ENCODE results near the gene FRMD8. TPM values are rescaled to one million over a fixed set of nuclear protein-coding genes. Genes with fewer than 3 reads are reported as not detected.

Gene FRMD8
- total RNA-seq, 5 donors from 2014 or later (not counting 1 experiment from before 2014, with no cell fraction given) = 35.6 to 79.1 (median 77.8) TPM

DNA sequence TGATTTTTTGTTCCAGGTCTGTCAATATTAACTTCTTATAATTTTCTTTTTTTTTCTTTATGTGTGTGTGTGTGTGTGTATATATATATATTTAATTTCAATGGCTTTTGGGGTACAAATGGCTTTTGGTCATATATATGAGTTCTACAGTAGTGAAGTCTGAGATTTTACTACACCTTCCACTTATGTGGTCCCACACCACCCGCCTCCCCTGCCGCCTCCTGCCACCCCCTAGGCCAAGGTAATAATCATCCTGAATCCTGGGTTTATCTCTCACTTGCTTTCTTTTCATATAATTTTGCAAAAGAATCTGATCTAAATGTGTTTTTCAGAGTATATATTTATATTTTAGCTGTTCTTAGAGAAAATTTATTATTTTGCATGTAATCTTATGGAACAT, 47.2 kb downstream of the FRMD8 start:
- H3K27ac ChIP-seq (ENCODE audit: low read length) = no peak overlapping the region
- H3K27me3 ChIP-seq (replicated peaks in 1 of 2; ENCODE audit: control insufficient read depth in 2 of 2, extremely low read depth in 1 of 2, insufficient read depth in 2 of 2, low read length in 1 of 2) = no peaks in the 10 kb centered on the region
- Mint-ChIP-seq H3K9me3 (no peaks in the 10 kb centered on the region), H3K4me1 (peaks cover 87 to 89% (median 88%) of the 10 kb centered on the region in 3 donors), H3K27ac (peak overlapping the region; percentile 44 to 80), H3K4me3 (no peak overlapping the region), H3K36me3 (peaks cover 42% of the 10 kb centered on the region), H3K27me3 (no peaks in the 10 kb centered on the region)
- peaks cover 8 to 44% of the 10 kb centered on the region in 2 donors for H3K36me3 ChIP-seq (ENCODE audit: control insufficient read depth in 2 of 2, extremely low read depth in 1 of 2, insufficient read depth in 1 of 2, low read length in 1 of 2)
- no peak overlapping the region for H3K4me3 ChIP-seq (ENCODE audit: control insufficient read depth in 1 of 2, extremely low read depth in 1 of 2, low read length in 1 of 2)
- ChIA-PET CTCF (interaction anchor here in 1 of 2 donors (0.9 kb wide), 1 partner anchor 68 kb away, joined by 3 read pairs; no protein-coding TSS in a partner anchor), POLR2A (interaction anchor here in 1 of 2 donors (0.9 kb wide), 1 partner anchor 9 kb away, joined by 6 read pairs; no protein-coding TSS in a partner anchor)
- H3K9me3 ChIP-seq = no peaks in the 10 kb centered on the region
- WGBS (ENCODE audit: insufficient coverage) = no CpG with 5 or more reads among the region's 2 CpGs
- peaks cover 35 to 38% of the 10 kb centered on the region in 2 experiments for H3K4me1 ChIP-seq (ENCODE audit: control insufficient read depth in 1 of 2, extremely low read depth in 1 of 2, insufficient read depth in 2 of 2, low read length in 2 of 2)
- DNase-seq (no peak), ATAC-seq (replicated peaks in 1 of 4) (no peak)

DNA sequence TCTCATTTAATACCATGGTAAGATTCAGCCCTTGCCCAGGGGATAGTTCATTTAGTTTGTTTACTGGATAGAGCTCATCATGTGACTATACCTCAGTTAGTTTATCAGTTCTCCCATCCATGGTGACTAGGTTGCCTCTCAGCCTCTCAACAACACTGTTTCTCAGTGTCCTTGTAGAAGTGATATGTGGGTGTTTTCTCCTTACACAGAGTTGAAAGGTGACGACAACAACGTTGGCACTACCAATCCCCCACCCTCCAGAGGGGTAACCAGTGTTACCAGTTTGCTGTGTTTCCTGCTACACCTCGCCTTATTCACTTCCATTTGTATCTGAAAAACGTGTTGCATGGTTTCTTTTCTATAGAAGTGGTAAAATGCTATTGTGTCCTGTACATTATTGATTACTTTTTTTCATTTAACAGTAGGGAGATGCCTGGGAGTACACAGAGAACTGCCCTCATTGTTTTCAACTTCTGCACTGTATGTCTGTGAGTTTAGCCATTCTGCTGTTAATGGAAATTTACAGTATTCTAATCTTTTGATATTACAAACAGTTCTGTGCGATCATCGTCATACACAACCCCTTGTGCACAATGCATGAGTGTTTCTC, 47.7 kb downstream of the FRMD8 start:
- Mint-ChIP-seq H3K9me3 (no peaks in the 10 kb centered on the region), H3K27me3 (no peaks in the 10 kb centered on the region), H3K36me3 (peaks cover 47% of the 10 kb centered on the region), H3K27ac (peak overlapping the region; percentile 44 to 73), H3K4me3 (no peak overlapping the region), H3K4me1 (peaks cover 87 to 89% (median 88%) of the 10 kb centered on the region in 3 donors)
- H3K27me3 ChIP-seq (replicated peaks in 1 of 2; ENCODE audit: control insufficient read depth in 2 of 2, extremely low read depth in 1 of 2, insufficient read depth in 2 of 2, low read length in 1 of 2) = no peaks in the 10 kb centered on the region
- POLR2A ChIA-PET = interaction anchor here in 1 of 2 donors (0.9 kb wide), 1 partner anchor 10 kb away, joined by 6 read pairs; no protein-coding TSS in a partner anchor
- ATAC-seq (replicated peaks in 1 of 4) (no peak), DNase-seq (no peak)
- peaks cover 8 to 49% of the 10 kb centered on the region in 2 donors for H3K36me3 ChIP-seq (ENCODE audit: control insufficient read depth in 2 of 2, extremely low read depth in 1 of 2, insufficient read depth in 1 of 2, low read length in 1 of 2)
- no peaks in the 10 kb centered on the region for H3K9me3 ChIP-seq
- H3K4me1 ChIP-seq (ENCODE audit: control insufficient read depth in 1 of 2, extremely low read depth in 1 of 2, insufficient read depth in 2 of 2, low read length in 2 of 2) = peaks cover 33% of the 10 kb centered on the region in 2 experiments
- H3K27ac ChIP-seq (ENCODE audit: low read length) = no peak overlapping the region
- H3K4me3 ChIP-seq (ENCODE audit: control insufficient read depth in 1 of 2, extremely low read depth in 1 of 2, low read length in 1 of 2) = no peak overlapping the region
- WGBS (ENCODE audit: insufficient coverage) = no CpG with 5 or more reads among the region's 6 CpGs
- CTCF ChIA-PET = interaction anchor here in 1 of 2 donors (0.9 kb wide), 1 partner anchor 68 kb away, joined by 3 read pairs; no protein-coding TSS in a partner anchor

DNA sequence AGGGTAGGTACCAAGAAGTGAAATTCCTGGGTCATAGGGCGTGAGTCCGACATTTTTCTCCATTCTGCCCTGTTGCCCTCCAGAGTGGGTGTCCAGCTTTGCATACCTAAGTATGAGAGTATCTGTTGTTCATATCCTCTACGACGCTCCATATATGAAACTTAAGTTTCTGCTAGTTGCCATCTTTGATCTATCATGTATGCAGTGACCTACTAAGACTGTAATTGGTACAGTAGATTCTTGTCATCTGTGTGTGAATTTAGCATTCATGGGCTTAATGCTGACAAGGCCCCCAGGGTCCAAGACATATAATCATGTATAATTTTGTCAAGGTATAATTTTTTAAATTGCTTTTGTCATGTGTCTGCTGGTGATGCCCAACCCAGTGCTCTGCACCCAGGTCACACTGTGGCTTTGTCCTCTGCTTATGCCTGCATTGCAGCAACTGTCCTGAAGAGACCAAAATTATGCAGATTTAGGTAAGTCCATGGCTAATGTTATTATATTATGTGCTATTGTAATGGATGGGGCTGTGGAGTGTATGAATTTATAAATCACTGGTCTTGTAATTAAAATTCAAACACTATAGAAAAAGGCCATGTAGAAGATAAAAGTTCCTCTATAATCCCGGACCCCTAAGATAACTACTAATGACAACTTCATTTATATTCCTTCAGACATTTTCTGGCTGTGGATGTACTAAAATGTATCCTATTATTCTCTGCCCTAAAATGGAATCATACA, 48.4 kb downstream of the FRMD8 start:
- H3K9me3 Mint-ChIP-seq = no peaks in the 10 kb centered on the region
- Histone ChIP-seq H3K4me3 (ENCODE audit: control insufficient read depth in 1 of 2, extremely low read depth in 1 of 2, low read length in 1 of 2) (no peak overlapping the region), H3K36me3 (ENCODE audit: control insufficient read depth in 2 of 2, extremely low read depth in 1 of 2, insufficient read depth in 1 of 2, low read length in 1 of 2) (peaks cover 8 to 49% of the 10 kb centered on the region in 2 donors), H3K27me3 (replicated peaks in 1 of 2; ENCODE audit: control insufficient read depth in 2 of 2, extremely low read depth in 1 of 2, insufficient read depth in 2 of 2, low read length in 1 of 2) (no peaks in the 10 kb centered on the region), H3K4me1 (ENCODE audit: control insufficient read depth in 1 of 2, extremely low read depth in 1 of 2, insufficient read depth in 2 of 2, low read length in 2 of 2) (peaks cover 26 to 34% of the 10 kb centered on the region in 2 experiments), H3K27ac (ENCODE audit: low read length) (no peak overlapping the region), H3K9me3 (no peaks in the 10 kb centered on the region)
- WGBS (ENCODE audit: insufficient coverage) = 96% methylated on average over 4 of the region's 5 CpGs
- CTCF ChIA-PET = no interaction called here
- DNase-seq = no peak
- ATAC-seq (replicated peaks in 1 of 4) = no peak
- POLR2A ChIA-PET = interaction anchor here in 1 of 2 donors (0.9 kb wide), 1 partner anchor 10 kb away, joined by 6 read pairs; no protein-coding TSS in a partner anchor
- peaks cover 87 to 89% (median 88%) of the 10 kb centered on the region in 3 donors for H3K4me1 Mint-ChIP-seq
- no peaks in the 10 kb centered on the region for H3K27me3 Mint-ChIP-seq
- H3K36me3 Mint-ChIP-seq = peaks cover 50% of the 10 kb centered on the region
- peak overlapping the region; percentile 44 to 73 for H3K27ac Mint-ChIP-seq
- no peak overlapping the region for H3K4me3 Mint-ChIP-seq

DNA sequence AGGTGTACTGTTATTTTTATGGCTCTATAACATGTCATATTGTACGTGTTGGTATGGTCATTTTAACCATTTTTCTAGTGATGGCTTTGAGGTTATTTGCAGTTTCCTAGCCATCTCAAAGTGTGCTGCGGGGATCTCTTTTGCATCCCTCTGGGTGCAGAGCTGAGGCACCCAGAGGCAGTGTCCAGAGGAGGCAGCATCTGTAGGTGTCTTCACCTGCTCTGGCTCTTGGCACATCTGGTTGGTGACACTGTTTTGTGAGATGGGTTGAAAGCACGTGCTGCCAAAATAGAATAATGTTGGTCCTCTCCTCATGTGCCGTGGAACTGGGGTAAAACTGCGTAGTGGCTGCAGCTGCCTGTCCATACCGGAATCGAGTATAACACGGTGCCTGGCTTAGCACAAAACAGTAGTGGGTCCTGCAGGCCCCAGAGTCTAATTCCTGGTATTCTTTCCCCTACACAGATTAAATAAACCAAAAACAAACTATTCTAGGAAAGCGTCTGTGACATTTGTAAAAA, 49.0 kb downstream of the FRMD8 start:
- no peak overlapping the region for H3K27ac ChIP-seq (ENCODE audit: low read length)
- peaks cover 8 to 49% of the 10 kb centered on the region in 2 donors for H3K36me3 ChIP-seq (ENCODE audit: control insufficient read depth in 2 of 2, extremely low read depth in 1 of 2, insufficient read depth in 1 of 2, low read length in 1 of 2)
- WGBS (ENCODE audit: insufficient coverage) = 87% methylated on average over 2 of the region's 9 CpGs
- H3K36me3 Mint-ChIP-seq = peaks cover 50% of the 10 kb centered on the region
- H3K4me1 ChIP-seq (ENCODE audit: control insufficient read depth in 1 of 2, extremely low read depth in 1 of 2, insufficient read depth in 2 of 2, low read length in 2 of 2) = peaks cover 20 to 33% of the 10 kb centered on the region in 2 experiments
- peaks cover 87 to 89% (median 88%) of the 10 kb centered on the region in 3 donors for H3K4me1 Mint-ChIP-seq
- H3K27me3 ChIP-seq (replicated peaks in 1 of 2; ENCODE audit: control insufficient read depth in 2 of 2, extremely low read depth in 1 of 2, insufficient read depth in 2 of 2, low read length in 1 of 2) = no peaks in the 10 kb centered on the region
- H3K9me3 ChIP-seq = no peaks in the 10 kb centered on the region
- H3K27me3 Mint-ChIP-seq = no peaks in the 10 kb centered on the region
- H3K27ac Mint-ChIP-seq = peak overlapping the region; percentile 8 to 44
- H3K4me3 Mint-ChIP-seq = no peak overlapping the region
- CTCF ChIA-PET = no interaction called here
- H3K4me3 ChIP-seq (ENCODE audit: control insufficient read depth in 1 of 2, extremely low read depth in 1 of 2, low read length in 1 of 2) = no peak overlapping the region
- H3K9me3 Mint-ChIP-seq = no peaks in the 10 kb centered on the region
- POLR2A ChIA-PET = no interaction called here
- no peak for ATAC-seq (replicated peaks in 1 of 4)
- DNase-seq = no peak

DNA sequence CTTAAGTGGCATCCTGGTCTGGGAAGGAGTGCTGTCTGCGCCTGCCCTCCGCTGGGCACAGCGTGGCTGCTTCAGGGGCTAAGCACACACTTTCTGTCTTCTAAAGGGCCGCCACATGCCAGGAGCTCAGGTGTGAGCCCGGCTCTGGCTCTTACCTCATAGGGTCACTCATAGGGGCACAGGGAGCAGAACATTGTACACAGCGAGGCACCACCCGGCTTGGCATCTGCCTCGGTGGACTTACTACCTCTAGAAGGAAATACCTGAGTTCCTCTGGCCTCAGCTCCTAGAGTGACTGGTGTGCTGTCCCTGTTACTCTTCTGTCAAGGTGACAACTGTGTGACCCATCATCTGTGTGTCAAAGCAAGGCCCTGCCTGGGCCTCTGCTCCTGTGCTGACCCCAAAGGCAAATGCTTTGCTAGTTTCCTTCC, 49.6 kb downstream of the FRMD8 start:
- peaks cover 53% of the 10 kb centered on the region for H3K36me3 Mint-ChIP-seq
- ATAC-seq (replicated peaks in 1 of 4) (no peak), DNase-seq (no peak)
- Histone ChIP-seq H3K27ac (ENCODE audit: low read length) (peak overlapping the region; percentile 6), H3K9me3 (no peaks in the 10 kb centered on the region), H3K27me3 (replicated peaks in 1 of 2; ENCODE audit: control insufficient read depth in 2 of 2, extremely low read depth in 1 of 2, insufficient read depth in 2 of 2, low read length in 1 of 2) (no peaks in the 10 kb centered on the region), H3K36me3 (ENCODE audit: control insufficient read depth in 2 of 2, extremely low read depth in 1 of 2, insufficient read depth in 1 of 2, low read length in 1 of 2) (peaks cover 8 to 49% of the 10 kb centered on the region in 2 donors), H3K4me1 (ENCODE audit: control insufficient read depth in 1 of 2, extremely low read depth in 1 of 2, insufficient read depth in 2 of 2, low read length in 2 of 2) (peaks cover 15 to 35% of the 10 kb centered on the region in 2 experiments), H3K4me3 (ENCODE audit: control insufficient read depth in 1 of 2, extremely low read depth in 1 of 2, low read length in 1 of 2) (no peak overlapping the region)
- ChIA-PET CTCF (no interaction called here), POLR2A (no interaction called here)
- peak overlapping the region in 1 of 2 donors; percentile 72 for H3K27ac Mint-ChIP-seq
- no peak overlapping the region for H3K4me3 Mint-ChIP-seq
- 98% methylated on average over 7 of the region's 8 CpGs for WGBS (ENCODE audit: insufficient coverage)
- H3K4me1 Mint-ChIP-seq = peaks cover 87 to 89% (median 88%) of the 10 kb centered on the region in 3 donors
- H3K27me3 Mint-ChIP-seq = no peaks in the 10 kb centered on the region
- H3K9me3 Mint-ChIP-seq = no peaks in the 10 kb centered on the region

DNA sequence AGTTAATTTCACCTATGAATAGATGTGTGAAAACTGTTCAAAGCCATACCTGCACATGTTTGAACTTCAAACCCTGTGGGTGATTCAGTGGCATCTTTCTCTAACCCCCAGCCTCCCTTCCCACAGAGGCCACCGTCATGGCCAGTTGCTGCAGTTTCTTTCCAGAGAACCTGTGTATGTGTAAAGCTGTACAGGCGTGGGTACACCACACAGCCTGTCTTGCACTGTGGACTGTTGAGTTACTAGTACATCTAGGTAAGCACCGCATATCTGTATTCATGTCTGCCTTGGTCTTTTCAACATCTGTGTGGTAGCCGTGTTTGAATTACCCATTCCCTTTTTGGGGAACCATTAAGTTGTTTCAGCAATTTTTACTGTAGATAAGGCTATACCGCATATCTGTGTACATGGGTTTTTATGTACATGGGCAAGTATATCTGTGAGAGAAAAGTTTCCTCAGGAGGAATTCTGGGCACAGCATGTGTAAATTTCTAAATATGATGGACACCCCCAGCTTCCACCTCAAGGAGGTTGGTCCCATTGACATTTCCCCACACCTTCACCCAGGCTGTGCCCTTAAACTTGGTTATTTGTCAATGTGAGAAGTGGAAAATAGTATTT, 50.1 kb downstream of the FRMD8 start:
- H3K27me3 Mint-ChIP-seq = no peaks in the 10 kb centered on the region
- no peak for ATAC-seq (replicated peaks in 1 of 4)
- CTCF ChIA-PET = interaction anchor here (0.6 to 1.2 kb wide), 5 partner anchors 11 to 160 kb away, joined by 3 to 6 read pairs (median 4); partner anchors contain the start of gene NEAT1 (in 1 of the 2)
- no peak for DNase-seq
- WGBS (ENCODE audit: insufficient coverage) = 100% methylated on average over 2 of the region's 5 CpGs
- Histone ChIP-seq H3K4me3 (ENCODE audit: control insufficient read depth in 1 of 2, extremely low read depth in 1 of 2, low read length in 1 of 2) (no peak overlapping the region), H3K4me1 (ENCODE audit: control insufficient read depth in 1 of 2, extremely low read depth in 1 of 2, insufficient read depth in 2 of 2, low read length in 2 of 2) (peaks cover 11 to 37% of the 10 kb centered on the region in 2 experiments), H3K27me3 (replicated peaks in 1 of 2; ENCODE audit: control insufficient read depth in 2 of 2, extremely low read depth in 1 of 2, insufficient read depth in 2 of 2, low read length in 1 of 2) (no peaks in the 10 kb centered on the region), H3K27ac (ENCODE audit: low read length) (peak overlapping the region; percentile 6), H3K36me3 (ENCODE audit: control insufficient read depth in 2 of 2, extremely low read depth in 1 of 2, insufficient read depth in 1 of 2, low read length in 1 of 2) (peaks cover 8 to 49% of the 10 kb centered on the region in 2 donors), H3K9me3 (no peaks in the 10 kb centered on the region)
- peaks cover 84 to 90% (median 88%) of the 10 kb centered on the region in 3 donors for H3K4me1 Mint-ChIP-seq
- H3K9me3 Mint-ChIP-seq = no peaks in the 10 kb centered on the region
- H3K27ac Mint-ChIP-seq = peak overlapping the region; percentile 41 to 72
- no peak overlapping the region for H3K4me3 Mint-ChIP-seq
- POLR2A ChIA-PET = interaction anchor here in 1 of 2 donors (0.6 kb wide), 1 partner anchor 66 kb away, joined by 5 read pairs; no protein-coding TSS in a partner anchor
- peaks cover 54% of the 10 kb centered on the region for H3K36me3 Mint-ChIP-seq

Measured in T-cell (primary cell).